HEK293 (cell line): ENCODE data around the gene HECA.

Source experiments
- CTCF ChIP-seq: fragments of 450-650 bp; formaldehyde crosslinking; IDR thresholded peaks from 2 replicates; pipeline ENCODE4 v1.5.1; 2016; ENCODE audit warnings: missing biosample characterization, missing genetic modification characterization
- PRDM1 ChIP-seq: fragments of 450-650 bp; formaldehyde crosslinking; IDR thresholded peaks from 2 replicates; pipeline ENCODE4; 2016; ENCODE audit warnings: missing biosample characterization, missing genetic modification characterization
- PRDM10 ChIP-seq: fragments of 450-650 bp; formaldehyde crosslinking; IDR thresholded peaks from 2 replicates; pipeline ENCODE4 v1.5.1; 2016; ENCODE audit warnings: missing biosample characterization, missing genetic modification characterization
- SP3 ChIP-seq: fragments of 450-650 bp; formaldehyde crosslinking; IDR thresholded peaks from 2 replicates; pipeline ENCODE4 v1.5.1; 2016; ENCODE audit warnings: missing biosample characterization, missing genetic modification characterization
- ZBTB6 ChIP-seq: fragments of 450-650 bp; formaldehyde crosslinking; IDR thresholded peaks from 2 replicates; pipeline ENCODE4 v1.5.1; 2017; ENCODE audit warnings: missing biosample characterization, missing genetic modification characterization
- ZEB2 ChIP-seq: fragments of 450-650 bp; formaldehyde crosslinking; IDR thresholded peaks from 2 replicates; pipeline ENCODE4 v1.5.1; 2016; ENCODE audit warnings: missing biosample characterization, missing genetic modification characterization
- ZNF174 ChIP-seq: fragments of 450-650 bp; formaldehyde crosslinking; IDR thresholded peaks from 2 replicates; pipeline ENCODE4 v1.5.0; 2017; ENCODE audit warnings: missing biosample characterization, mild to moderate bottlenecking, missing genetic modification characterization
- ZNF221 ChIP-seq: fragments of 450-650 bp; formaldehyde crosslinking; IDR thresholded peaks from 2 replicates; pipeline ENCODE4 v1.5.1; 2017; ENCODE audit warnings: missing biosample characterization, missing genetic modification characterization, borderline replicate concordance
- ZNF266 ChIP-seq: fragments of 450-650 bp; formaldehyde crosslinking; IDR thresholded peaks from 2 replicates; pipeline ENCODE4 v1.5.1; 2016; ENCODE audit warnings: missing biosample characterization, missing genetic modification characterization, low read depth
- ZNF366 ChIP-seq: fragments of 450-650 bp; formaldehyde crosslinking; conservative IDR thresholded peaks from 2 replicates; pipeline ENCODE4 v1.5.1; 2016; ENCODE audit warnings: missing biosample characterization, missing genetic modification characterization
- ZNF549 ChIP-seq: fragments of 450-650 bp; IDR thresholded peaks from 2 replicates; pipeline ENCODE4 v1.5.1; 2018; ENCODE audit warnings: missing biosample characterization, missing genetic modification characterization, mild to moderate bottlenecking, inconsistent platforms, moderate library complexity
- ZNF558 ChIP-seq: fragments of 450-650 bp; formaldehyde crosslinking; IDR thresholded peaks from 2 replicates; pipeline ENCODE4 v1.5.1; 2016; ENCODE audit warnings: missing biosample characterization, missing genetic modification characterization
- ZSCAN23 ChIP-seq: fragments of 450-650 bp; formaldehyde crosslinking; IDR thresholded peaks from 2 replicates; pipeline ENCODE4 v1.5.1; 2016; ENCODE audit warnings: missing biosample characterization, missing genetic modification characterization

- TF ChIP-seq CTCF (no peak), ZNF558 (tag by site-specific recombination) (no peak), ZNF221 (tag by site-specific recombination) (no peak), ZNF549 (tag by site-specific recombination) (peak; percentile 41; the same call in 1 of the 2 replicates), PRDM10 (peak; percentile 61), ZNF366 (tag by site-specific recombination) (no peak), PRDM1 (tag by site-specific recombination) (no peak), ZEB2 (tag by site-specific recombination) (peak; percentile 89), ZNF174 (tag by site-specific recombination) (no peak), ZBTB6 (tag by site-specific recombination) (no peak), ZSCAN23 (tag by site-specific recombination) (0 out of 2 replicates have a peak, but pooled peaks have one; percentile 53), SP3 (tag by site-specific recombination) (peak; percentile 89), ZNF266 (no peak)
These were observed at the start of gene HECA for GRCh38 chr6:139134817-139135577.
